GM21515 (cell line): ENCODE data around the gene ADGRD2.
"Not testable (repeated sequence)": the region's sequence is repeated elsewhere in the genome, so short reads cannot be mapped to it uniquely, and the experiment has no call there.

ENCODE experiments used
- ATAC-seq: cut with Tn5 transposase; IDR thresholded peaks from one replicate; pipeline ENCODE4 v1.9.1; 2021; ENCODE audit not compliant: unreplicated experiment

Gene ADGRD2, protein sequence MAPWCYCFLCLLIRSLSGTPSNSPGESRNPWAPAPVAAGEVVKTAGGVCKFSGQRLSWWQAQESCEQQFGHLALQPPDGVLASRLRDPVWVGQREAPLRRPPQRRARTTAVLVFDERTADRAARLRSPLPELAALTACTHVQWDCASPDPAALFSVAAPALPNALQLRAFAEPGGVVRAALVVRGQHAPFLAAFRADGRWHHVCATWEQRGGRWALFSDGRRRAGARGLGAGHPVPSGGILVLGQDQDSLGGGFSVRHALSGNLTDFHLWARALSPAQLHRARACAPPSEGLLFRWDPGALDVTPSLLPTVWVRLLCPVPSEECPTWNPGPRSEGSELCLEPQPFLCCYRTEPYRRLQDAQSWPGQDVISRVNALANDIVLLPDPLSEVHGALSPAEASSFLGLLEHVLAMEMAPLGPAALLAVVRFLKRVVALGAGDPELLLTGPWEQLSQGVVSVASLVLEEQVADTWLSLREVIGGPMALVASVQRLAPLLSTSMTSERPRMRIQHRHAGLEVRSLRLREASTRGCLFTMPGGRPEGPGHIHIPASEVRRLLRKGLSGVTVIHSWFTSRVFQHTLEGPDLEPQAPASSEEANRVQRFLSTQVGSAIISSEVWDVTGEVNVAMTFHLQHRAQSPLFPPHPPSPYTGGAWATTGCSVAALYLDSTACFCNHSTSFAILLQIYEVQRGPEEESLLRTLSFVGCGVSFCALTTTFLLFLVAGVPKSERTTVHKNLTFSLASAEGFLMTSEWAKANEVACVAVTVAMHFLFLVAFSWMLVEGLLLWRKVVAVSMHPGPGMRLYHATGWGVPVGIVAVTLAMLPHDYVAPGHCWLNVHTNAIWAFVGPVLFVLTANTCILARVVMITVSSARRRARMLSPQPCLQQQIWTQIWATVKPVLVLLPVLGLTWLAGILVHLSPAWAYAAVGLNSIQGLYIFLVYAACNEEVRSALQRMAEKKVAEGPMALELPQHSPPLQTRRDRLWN

DNA sequence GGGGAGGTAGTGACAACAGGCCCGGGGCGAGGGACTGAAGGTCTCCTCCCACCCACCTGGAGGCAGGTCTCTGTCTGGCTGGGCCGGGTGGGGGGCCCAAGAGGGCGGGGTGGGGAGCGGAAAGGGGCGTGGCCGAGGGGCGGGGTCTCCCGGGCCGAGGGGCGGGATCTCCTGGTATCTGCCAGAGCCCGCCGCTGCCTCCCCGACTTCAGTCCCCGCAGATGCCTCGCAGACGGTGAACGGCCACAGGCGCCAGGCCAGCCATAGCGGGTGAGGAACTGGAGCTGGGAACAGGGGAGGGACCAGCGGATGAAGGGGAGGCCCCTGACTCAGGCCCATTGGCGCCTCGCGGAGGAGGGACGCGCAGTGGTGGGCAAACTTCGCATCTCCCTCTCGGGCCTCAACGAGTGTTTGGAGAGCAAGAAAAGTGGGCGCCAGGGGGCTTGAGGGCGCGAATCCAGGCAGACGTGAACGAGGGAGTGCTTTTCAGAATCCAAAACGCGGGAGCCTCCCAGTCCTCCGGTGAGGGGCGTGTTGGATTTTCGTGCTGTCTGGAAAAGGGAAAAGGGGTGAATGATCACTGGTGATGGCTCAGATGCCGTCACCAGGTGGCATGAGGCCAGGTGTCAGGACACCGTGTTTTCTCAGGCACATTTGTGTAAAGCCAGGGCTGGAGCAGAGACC is at the start of gene ADGRD2:
Gene ADGRD2, plus strand, starts transcription at position 211 of the 684 bp plus-strand sequence. CDS start 1,216 bp downstream, outside the sequence.
- ATAC-seq, result no peak

DNA sequence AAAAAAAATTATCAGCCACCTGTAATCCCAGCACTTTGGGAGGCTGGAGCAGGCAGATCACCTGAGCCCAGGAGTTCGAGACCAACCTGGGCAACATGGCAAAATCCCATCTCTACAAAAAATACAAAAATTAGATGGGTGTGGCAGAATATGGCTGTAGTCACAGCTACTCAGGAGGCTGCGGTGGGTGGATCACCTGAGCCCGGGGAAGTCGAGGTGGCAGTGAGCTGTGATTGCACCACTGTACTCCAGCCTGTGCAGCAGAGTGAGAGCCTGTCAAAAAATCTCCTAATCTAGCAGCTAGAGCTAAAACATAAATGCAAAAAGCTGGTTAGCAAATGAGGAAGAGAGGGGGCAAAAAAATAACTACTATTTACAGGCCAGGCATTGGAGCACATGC is 47.0 kb upstream of the ADGRD2 start:
- no peak for ATAC-seq

DNA sequence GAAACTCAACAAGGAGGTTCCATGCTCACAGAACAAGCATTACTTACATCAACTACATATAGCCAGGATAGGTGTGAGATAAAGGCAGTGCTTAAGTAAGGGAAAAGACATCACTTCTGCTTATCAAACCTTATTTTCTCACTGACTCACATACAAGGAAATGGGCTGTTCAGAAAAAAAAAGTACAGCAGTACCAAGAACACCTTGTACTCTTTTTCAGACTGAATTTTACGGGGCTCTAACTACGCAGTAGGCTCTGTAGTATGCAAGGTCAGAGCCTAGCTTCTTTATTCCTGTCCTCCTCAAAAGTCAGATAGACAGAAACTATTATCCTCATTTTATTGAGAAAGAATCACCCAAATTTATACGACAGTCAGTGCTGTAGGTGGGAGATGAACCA is 40.8 kb upstream of the ADGRD2 start:
- ATAC-seq, result no peak

DNA sequence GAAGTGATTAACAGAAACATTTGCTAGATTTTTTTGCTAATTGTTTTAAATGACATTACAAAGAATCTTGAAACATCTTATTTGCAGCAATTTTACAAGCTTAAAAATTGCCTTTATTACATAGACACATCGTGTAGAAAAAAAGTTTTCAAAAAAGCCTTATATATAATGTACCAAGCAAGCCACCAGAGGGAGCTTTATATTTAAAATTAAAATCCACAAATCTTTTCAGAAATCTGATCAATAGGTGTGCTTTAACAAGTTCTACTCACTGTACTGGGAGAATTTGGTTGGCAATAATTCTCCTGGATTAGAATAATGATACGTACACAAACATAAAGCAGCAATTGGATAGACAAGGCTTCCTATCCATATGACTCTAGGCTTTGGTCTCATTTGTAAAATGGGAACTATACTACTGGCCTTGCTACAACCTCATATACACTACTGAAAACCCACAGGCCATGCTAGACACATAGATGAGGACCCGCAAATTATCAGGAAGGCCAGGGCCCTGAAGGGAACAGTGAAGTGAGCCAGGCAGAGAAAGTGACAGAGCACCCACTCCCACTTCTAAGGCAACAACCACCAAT is 39.8 kb upstream of the ADGRD2 start:
- ATAC-seq, result no peak

DNA sequence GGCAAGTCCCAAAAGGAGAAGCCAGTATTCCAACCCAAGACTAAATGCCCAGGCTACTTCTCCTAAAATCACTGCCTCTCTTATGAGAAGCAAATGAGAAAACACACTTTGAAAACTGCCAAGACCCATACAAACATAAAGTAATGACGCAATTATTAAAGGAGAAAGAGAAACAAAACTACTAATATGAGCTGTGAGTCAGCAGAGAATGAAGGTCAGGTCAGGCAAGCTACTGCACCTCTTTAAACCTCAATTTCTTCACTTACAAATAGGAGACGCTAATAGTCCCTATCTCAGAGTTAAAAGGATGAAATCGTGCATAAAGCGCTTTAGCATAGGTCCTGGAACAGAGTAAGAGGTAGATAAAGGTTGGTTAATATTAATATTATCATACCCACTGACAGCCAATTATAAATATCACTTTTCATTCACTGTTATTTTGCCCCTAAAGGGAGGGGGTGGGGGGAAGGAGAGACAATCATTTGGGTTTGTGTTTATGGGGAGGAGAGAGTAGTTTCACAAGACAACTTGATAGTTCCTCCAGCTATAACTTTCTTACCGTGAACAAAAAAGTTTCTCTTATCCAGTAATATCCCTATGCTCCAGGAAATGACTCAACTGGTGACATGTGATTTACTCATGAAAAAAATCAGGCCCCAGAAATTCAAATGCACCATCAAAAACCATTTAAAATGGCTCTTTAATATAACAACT is 38.6 kb upstream of the ADGRD2 start:
- no peak for ATAC-seq

DNA sequence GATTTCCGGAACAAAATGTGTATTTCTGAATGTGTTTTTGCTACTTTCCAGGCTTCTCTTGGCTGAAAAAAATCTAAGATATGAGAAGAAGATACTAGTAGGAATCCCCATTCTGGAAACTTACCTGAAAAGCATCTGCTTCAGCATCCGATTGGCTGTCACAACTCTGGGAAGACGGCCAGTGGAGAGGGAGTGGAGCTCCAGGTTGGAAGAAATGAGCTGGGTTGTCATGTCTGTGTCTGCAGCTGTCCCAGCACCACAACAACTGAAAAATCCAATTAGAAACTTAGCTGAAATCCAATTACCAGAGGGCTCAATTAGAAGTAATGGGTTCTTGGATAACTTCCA is 38.0 kb upstream of the ADGRD2 start:
- ATAC-seq, result no peak

DNA sequence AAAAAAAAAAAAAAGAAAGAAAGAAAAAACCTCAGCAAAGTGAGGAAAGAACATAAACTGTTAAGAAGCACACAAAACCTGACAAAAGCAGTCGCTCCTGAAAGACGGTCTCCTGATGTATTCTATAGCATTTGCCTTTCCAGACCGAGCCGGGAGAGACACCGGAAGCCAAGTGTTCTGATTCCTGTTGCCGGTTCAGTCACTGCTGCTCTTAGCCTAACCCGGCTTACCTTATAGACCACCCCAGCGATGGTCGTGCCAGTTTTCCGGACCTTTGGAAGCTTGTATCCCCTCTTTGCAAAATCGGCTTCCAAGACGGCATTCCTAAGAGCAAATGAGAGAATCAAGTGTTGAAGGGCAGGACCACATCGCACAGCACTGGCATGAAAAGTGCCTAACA is 35.6 kb upstream of the ADGRD2 start:
- no peak for ATAC-seq

DNA sequence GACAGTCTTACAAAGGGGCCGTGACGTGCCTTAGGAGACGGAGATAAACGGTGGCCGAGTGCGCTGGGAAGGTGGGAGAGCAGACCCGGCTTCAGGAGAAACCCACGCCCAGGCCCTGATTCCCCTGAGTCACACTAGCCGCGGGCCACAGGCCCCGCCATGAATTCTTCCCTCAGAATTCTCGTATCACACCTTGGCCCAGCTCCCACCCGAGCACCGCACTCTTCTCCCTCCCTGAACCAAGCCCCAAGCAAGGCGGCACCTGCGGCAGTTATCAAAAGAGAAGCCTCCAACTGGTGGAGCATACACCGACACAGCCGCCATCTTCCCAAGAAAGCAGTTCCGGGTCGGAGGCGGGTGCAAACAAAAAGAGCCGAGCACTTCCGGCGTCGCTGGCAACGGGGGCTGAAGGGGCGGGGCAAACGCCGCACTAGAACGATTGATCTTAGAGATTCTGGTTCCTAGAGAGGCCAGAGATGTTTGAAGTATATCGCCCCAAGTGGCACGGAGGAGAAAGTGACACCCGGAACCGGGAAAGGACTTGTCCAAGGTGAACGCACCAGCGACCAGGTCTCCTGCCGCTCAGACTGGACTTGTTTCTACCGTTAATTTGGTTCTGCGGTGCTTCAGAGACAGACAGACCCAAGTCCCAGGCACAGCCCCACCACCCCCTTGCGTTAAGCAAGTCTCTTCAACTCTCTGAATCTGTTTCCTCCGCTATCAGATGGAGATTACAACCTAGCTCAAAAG is 35.0 kb upstream of the ADGRD2 start, which contains the start of gene PSMB7:
Gene PSMB7, minus strand, starts transcription at position 341 of the 750 bp plus-strand sequence. Its CDS starts 17 bp downstream, at position 324.
- peak; percentile 88 for ATAC-seq

DNA sequence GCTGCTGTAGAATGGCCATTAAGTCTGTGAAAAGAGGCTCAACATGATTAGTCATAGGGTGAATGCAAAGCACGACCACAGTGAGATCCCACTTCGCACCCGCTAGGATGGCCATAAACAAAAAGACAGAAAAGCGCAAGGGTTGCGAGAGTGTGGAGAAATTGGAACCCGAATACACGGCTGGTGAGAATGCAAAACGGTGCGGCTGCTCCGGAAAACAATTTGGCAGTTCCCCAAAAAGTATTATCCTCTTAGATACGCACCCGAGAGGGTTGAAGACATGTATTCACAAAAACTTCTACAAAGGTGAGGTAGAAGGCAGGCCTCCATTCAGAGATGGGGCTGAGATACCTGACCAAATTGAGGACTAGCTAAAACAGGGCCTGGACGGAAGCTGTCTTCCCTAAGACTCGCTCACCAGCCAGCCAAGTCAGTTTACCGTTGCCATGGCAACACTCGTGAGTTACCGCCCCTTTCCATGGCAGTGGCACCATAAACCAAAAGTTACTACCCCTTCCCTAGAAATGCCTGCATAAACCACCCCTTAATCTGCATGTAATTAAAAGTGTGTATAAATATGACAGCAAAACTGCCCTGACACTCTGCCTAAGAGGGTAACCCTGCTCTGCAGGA is 34.3 kb upstream of the ADGRD2 start:
- no peak for ATAC-seq

DNA sequence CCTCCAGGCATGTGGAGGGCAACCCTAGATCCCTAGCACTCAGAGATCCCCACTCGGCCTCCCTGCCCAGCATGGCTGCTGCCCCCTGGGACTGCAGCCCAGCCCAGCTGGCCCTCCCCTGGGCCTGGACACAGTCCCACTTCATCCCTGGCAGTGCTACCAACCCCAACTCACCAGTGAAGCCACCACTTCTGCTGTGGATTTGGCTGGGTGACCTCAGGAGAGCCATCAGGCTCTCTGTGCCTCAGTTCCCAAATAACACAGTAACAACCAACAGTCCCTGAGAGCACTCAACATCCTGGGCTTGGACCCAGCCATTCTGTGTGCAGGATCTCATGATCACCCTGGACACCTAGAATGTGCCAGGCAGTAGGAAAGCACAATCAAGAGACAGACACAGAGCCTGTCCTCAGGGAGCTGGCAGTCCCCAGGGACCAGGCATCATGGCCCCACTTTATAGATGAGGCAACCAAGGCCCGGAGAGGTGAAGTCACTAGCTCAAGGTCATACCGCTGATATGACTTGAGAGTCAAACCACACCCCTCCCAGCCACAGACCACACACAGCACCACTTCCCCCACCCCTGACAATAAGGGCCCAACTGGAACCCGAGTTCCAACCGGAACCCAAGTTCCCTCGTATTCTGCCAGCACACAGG is 30.3 kb upstream of the ADGRD2 start:
- no peak for ATAC-seq

DNA sequence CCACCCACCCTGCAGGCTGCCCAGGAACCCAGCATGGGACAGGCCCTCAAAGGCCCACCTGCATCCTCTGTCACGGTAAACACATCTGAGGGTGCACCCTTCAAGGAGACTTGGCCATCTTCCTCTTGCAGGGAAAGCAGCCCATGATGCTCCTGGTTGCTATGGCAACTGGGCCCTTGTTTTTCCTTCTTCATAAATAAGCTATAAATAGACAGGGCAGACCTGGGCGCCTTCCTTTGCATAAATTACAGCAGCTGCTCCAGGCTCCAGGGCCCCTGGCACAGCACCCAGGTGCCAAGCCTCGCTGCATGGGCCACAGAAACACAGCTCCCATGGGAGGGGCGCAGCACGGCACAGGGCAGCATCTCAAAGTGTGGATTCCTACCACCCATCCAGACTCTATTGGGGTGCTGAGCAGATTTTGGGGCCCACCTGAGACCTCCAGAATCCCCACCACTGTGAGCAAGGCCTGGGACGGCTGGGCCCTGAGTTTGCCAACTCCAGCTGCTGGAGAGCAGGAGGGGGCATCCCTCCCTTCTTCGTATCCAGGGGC is 29.2 kb upstream of the ADGRD2 start:
- ATAC-seq, result no peak

DNA sequence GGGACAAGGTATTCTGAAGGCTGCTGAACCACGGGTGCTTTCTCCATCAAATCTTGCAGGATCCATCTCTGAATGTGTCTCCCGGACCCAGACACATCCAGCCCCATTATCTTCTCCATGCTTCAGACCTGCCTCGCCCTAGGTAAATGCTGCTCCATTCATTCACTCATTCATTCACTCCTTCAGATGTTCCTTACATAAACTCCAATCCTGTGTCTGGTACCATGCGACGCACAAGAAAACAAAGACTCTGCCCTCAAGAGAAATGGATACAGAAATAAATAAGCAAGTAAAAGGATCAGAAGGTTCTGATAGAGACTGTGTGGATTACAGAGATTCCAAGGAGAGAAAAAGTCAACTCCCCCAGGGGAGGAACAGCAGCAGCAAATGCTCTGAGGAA is 27.1 kb upstream of the ADGRD2 start:
- ATAC-seq, result no peak

DNA sequence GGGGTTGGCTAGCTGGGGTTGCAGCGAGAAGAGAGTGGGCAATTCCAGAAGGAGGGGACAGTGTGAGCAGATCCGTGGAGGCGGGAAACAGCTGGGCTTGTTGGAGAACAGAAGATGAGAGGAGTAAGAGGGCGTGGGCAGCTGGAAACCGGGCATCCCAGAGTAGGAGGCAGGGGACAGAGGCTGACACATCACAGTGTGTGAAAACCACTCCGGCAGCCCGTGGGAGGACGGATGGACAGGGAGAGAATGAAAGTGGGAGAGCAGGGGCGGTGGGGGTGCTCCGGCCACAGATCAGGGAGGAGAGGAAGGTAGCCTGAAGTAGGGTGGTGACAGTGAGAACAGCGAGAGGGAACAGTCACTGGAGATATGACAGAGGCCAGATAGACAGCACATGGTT is 26.7 kb upstream of the ADGRD2 start:
- no peak for ATAC-seq

DNA sequence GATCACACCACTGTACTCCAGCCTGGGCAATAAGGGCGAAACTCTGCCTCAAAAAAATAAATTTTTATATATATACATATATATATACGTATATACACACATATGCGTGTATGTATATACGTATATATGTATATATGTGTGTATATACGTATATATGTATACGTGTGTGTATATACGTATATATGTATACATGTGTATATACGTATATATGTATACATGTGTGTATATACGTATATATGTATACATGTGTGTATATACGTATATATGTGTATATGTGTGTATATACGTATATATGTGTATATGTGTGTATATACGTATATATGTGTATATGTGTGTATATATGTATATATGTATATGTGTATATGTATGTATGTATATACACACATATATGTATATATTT is 24.5 kb upstream of the ADGRD2 start:
- not testable (repeated sequence) for ATAC-seq

DNA sequence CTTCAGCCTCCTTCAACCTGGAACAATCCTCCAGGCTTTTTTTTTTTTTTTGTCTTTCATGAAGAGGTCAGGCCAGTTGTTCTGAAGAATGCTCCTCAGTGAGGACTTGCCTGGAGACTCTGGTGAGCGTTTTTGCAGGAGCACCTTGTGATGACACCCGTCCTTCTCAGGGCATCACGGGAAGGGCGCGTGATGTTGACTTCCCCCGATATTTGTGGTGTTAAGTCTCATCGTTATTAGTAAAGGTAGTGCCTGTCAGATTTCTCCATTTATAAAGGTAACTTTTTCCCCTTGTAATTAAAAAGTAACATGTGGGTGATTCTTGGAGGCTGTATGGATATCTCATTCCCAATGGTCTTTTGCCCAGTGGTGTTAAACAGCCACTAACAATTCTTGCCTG is 23.9 kb upstream of the ADGRD2 start:
- no peak for ATAC-seq

DNA sequence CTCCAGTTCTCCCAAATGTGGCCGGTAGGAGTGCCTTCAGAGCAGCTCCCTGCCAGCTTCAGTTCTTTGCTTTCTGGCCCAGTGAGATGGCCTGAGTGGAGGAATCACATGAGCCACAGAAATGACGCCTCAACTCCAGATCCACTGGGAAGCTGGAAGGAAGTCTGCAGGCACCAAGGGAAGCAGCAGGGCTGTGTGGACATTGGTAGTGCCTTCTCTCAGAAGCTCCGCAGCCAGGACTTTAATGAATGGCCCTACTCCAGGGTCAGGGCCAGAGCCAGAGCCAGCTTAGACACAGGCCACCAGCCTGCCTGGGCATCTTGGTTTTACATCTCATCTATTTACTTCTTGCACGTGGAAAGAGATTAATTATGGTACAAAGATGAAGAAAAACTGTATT is 23.0 kb upstream of the ADGRD2 start:
- no peak for ATAC-seq

DNA sequence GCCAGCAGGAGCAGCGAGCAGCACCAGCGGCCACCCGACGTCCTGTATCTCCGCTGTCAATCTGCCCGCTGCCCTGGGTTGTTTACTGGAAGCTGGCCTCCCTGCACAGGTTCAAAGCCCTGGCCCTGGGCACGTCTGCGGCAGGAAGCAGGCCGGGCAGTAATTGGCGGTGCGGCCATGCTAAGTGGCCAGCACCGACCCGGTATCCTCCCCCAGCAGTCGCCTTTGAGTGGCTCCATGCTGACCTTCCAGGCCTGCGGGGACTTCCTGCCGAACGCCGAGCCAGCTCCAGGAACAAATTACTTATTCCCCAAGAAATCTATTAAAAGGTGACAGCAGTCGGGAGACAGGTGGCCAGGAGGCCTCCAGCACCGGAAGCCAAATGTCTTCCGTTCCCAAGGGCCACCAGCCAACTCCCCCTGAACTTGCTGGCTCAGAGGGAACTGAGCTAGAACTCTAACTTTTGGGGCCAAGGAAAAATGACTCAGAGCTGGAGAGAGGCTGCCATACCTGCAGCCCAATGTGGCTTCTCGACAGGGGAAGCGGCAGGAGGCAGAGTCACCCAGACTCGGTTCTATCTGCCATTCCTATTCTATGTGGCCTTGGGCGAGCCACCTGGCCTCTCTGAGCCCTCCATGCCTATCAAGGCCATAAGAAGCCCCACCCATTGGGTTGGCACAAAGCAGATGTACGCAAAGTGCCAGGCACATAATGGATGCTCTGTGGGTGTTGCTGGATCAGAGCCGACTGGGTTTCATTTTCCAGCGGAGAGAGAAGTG is 21.3 kb upstream of the ADGRD2 start:
- ATAC-seq, result no peak

DNA sequence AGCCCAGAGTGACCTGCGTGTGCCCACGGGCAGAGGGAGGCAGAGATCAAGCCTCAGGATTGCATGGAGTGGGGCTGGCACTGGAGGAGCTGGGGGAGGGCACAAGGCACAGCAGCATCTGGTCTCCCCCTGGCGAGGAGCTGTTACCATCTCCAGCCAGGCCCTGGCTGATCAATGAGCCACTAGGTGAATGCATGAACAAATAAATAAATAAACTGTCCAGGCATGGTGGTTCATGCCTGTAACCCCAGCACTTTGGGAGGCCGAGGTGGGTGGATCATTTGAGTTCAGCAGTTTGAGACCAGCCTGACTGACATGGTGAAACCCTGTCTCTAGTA is 20.8 kb upstream of the ADGRD2 start:
- no peak for ATAC-seq
